Measurements from ENCODE around the gene RMDN2. TPM values are rescaled to one million over a fixed set of nuclear protein-coding genes. Genes with fewer than 3 reads are reported as not detected.

Gene RMDN2
- total and polyA plus RNA-seq, 10 donors: 10.8 to 57.1 (median 29.6) TPM

GRCh38 chr2:38026846-38027245 lies 101.8 kb downstream of the RMDN2 start:
- WGBS, 5 donors: 86 to 92% (median 87%) methylated on average over 2 of the region's 2 CpGs
- no peak overlapping the region for H3K27ac ChIP-seq
- no peak overlapping the region for H3K4me3 ChIP-seq
- intact Hi-C loops (cut with DNase I; ENCODE audit: low total_unique reads): no loop called here
- H3K36me3 ChIP-seq: no peaks in the 10 kb centered on the region
- no peaks in the 10 kb centered on the region for H3K9me3 ChIP-seq
- no peaks in the 10 kb centered on the region for H3K27me3 ChIP-seq (replicated peaks in 1 of 7)
- no peak for DNase-seq
- no peaks in the 10 kb centered on the region for H3K4me1 ChIP-seq
- no peak for TF ChIP-seq POLR2A (IDR thresholded peaks at IDR 0.05)

- intact Hi-C loops (cut with DNase I; ENCODE audit: low total_unique reads): no loop called here
- H3K4me3 ChIP-seq: no peak overlapping the region
Measured at GRCh38 chr2:38028829-38029228, 103.7 kb downstream of the RMDN2 start.

GRCh38 chr2:38029512-38029911 lies 104.4 kb downstream of the RMDN2 start:
- intact Hi-C loops (cut with DNase I; ENCODE audit: low total_unique reads): no loop called here
- Histone ChIP-seq H3K4me1 (no peaks in the 10 kb centered on the region), H3K27ac (no peak overlapping the region), H3K9me3 (no peaks in the 10 kb centered on the region), H3K27me3 (replicated peaks in 1 of 7) (no peaks in the 10 kb centered on the region), H3K4me3 (no peak overlapping the region), H3K36me3 (no peaks in the 10 kb centered on the region)
- WGBS, 5 donors: 76 to 85% (median 81%) methylated on average over 5 of the region's 5 CpGs
- TF ChIP-seq POLR2AphosphoS5 (IDR thresholded peaks at IDR 0.05) (no peak), POLR2A (IDR thresholded peaks at IDR 0.05) (no peak), CTCF (IDR thresholded peaks at IDR 0.05 in 8 of 11, conservative IDR thresholded peaks at IDR 0.05 in 3 of 11) (no peak)
- no peak for DNase-seq

More at GRCh38 chr2:38028829-38029228, 103.7 kb downstream of the RMDN2 start:
- no peaks in the 10 kb centered on the region for H3K9me3 ChIP-seq
- no peak for DNase-seq
- no peak overlapping the region for H3K27ac ChIP-seq
- H3K4me1 ChIP-seq: no peaks in the 10 kb centered on the region
- no peaks in the 10 kb centered on the region for H3K36me3 ChIP-seq
- TF ChIP-seq CTCF (IDR thresholded peaks at IDR 0.05 in 8 of 11, conservative IDR thresholded peaks at IDR 0.05 in 3 of 11) (no peak), POLR2AphosphoS5 (IDR thresholded peaks at IDR 0.05) (no peak), POLR2A (IDR thresholded peaks at IDR 0.05) (no peak)
- H3K27me3 ChIP-seq (replicated peaks in 1 of 7): no peaks in the 10 kb centered on the region
- WGBS, 5 donors: 93 to 97% (median 95%) methylated on average over 4 of the region's 4 CpGs

- 64 to 72% (median 65%) methylated on average over 1 of the region's 1 CpG for WGBS, 5 donors
- DNase-seq: no peak
- no peak overlapping the region for H3K4me3 ChIP-seq
- intact Hi-C loops (cut with DNase I; ENCODE audit: low total_unique reads): no loop called here
- no peaks in the 10 kb centered on the region for H3K4me1 ChIP-seq
- H3K36me3 ChIP-seq: no peaks in the 10 kb centered on the region
- H3K9me3 ChIP-seq: no peaks in the 10 kb centered on the region
- no peak for TF ChIP-seq POLR2AphosphoS5 (IDR thresholded peaks at IDR 0.05)
- no peak for TF ChIP-seq POLR2A (IDR thresholded peaks at IDR 0.05)
- TF ChIP-seq CTCF (IDR thresholded peaks at IDR 0.05 in 8 of 11, conservative IDR thresholded peaks at IDR 0.05 in 3 of 11): no peak
- no peaks in the 10 kb centered on the region for H3K27me3 ChIP-seq (replicated peaks in 1 of 7)
- no peak overlapping the region for H3K27ac ChIP-seq
Measured at GRCh38 chr2:38030635-38031355, 105.7 kb downstream of the RMDN2 start.
